NCI-H510A (cell line): Measurements from ENCODE around the gene AP3B1.

ENCODE experiments used
- DNase-seq: peaks from one replicate; lab custom pipeline; 2025; lab: John Stamatoyannopoulos, UW

AP3B1 gene

GRCh38 chr5:77972469-77973252 lies 321.8 kb downstream of the AP3B1 start:
- no peak for DNase-seq

GRCh38 chr5:77971776-77972468 lies 322.6 kb downstream of the AP3B1 start:
- DNase-seq, result no peak

- no peak for DNase-seq
Measured at GRCh38 chr5:77970891-77971290, 323.6 kb downstream of the AP3B1 start.

GRCh38 chr5:77963795-77964194 lies 330.7 kb downstream of the AP3B1 start:
- DNase-seq, result no peak

GRCh38 chr5:77960863-77961396 lies 333.6 kb downstream of the AP3B1 start:
- DNase-seq, result no peak

- DNase-seq, result no peak
Measured at GRCh38 chr5:77960305-77960704, 334.2 kb downstream of the AP3B1 start.

GRCh38 chr5:77958642-77959330 lies 335.7 kb downstream of the AP3B1 start:
- no peak for DNase-seq

- no peak for DNase-seq
Measured at GRCh38 chr5:77957931-77958521, 336.5 kb downstream of the AP3B1 start.

- no peak for DNase-seq
Measured at GRCh38 chr5:77957516-77957915, 337.0 kb downstream of the AP3B1 start.

- no peak for DNase-seq
Measured at GRCh38 chr5:77957081-77957480, 337.4 kb downstream of the AP3B1 start.

GRCh38 chr5:77955577-77955976 lies 338.9 kb downstream of the AP3B1 start:
- DNase-seq, result no peak

GRCh38 chr5:77953374-77953773 lies 341.1 kb downstream of the AP3B1 start:
- no peak for DNase-seq

- DNase-seq, result no peak
Measured at GRCh38 chr5:77952636-77953212, 341.8 kb downstream of the AP3B1 start.
